ENCODE results near the gene ARHGEF1. TPM values are rescaled to one million over a fixed set of nuclear protein-coding genes. Genes with fewer than 3 reads are reported as not detected.
A peak's percentile ranks its signal among the peaks of the same experiment; 100 is the strongest.

ARHGEF1 gene
- total RNA-seq, 1 experiment from 2014 or later: 106 TPM

GRCh38 chr19:41939861-41940730, 57.1 kb downstream of the ARHGEF1 start:
- CTCF ChIA-PET: interaction anchor here (0.6 kb wide), 1 partner anchor 78 kb away, joined by 5 read pairs; no protein-coding TSS in a partner anchor
- DNase-seq (ENCODE audit: unreplicated experiment): no peak
- Mint-ChIP-seq H3K4me1 (ENCODE audit: insufficient read depth, unreplicated experiment) (peaks cover 15% of the 10 kb centered on the region), H3K9me3 (ENCODE audit: unreplicated experiment) (no peaks in the 10 kb centered on the region), H3K36me3 (ENCODE audit: insufficient read depth, unreplicated experiment) (peaks cover 5% of the 10 kb centered on the region), H3K27me3 (ENCODE audit: insufficient read depth, unreplicated experiment) (peaks cover 29% of the 10 kb centered on the region), H3K27ac (ENCODE audit: low read depth, unreplicated experiment) (no peak overlapping the region), H3K4me3 (ENCODE audit: unreplicated experiment) (no peak overlapping the region)
- no peak for TF ChIP-seq CTCF (IDR thresholded peaks at IDR 0.05; ENCODE audit: unreplicated experiment)
- POLR2A ChIA-PET: no interaction called here
- intact Hi-C loops (cut with micrococcal nuclease): no loop called here
- no TSS peak for BruUV-seq (replicated peaks)

GRCh38 chr19:41940731-41941409, 57.9 kb downstream of the ARHGEF1 start:
- POLR2A ChIA-PET: interaction anchor here (0.7 kb wide), 1 partner anchor 409 kb away, joined by 3 read pairs; no protein-coding TSS in a partner anchor
- CTCF ChIA-PET: interaction anchor here (0.6 to 0.9 kb wide), 2 partner anchors 11 to 94 kb away, joined by 3 to 6 read pairs; no protein-coding TSS in a partner anchor
- DNase-seq (ENCODE audit: unreplicated experiment): no peak
- intact Hi-C loops (cut with micrococcal nuclease): no loop called here
- H3K36me3 Mint-ChIP-seq (ENCODE audit: insufficient read depth, unreplicated experiment): no peaks in the 10 kb centered on the region
- H3K27me3 Mint-ChIP-seq (ENCODE audit: insufficient read depth, unreplicated experiment): peaks cover 21% of the 10 kb centered on the region
- peak overlapping the region; percentile 23 for H3K4me3 Mint-ChIP-seq (ENCODE audit: unreplicated experiment)
- no peak for TF ChIP-seq CTCF (IDR thresholded peaks at IDR 0.05; ENCODE audit: unreplicated experiment)
- BruUV-seq (replicated peaks): no TSS peak
- H3K4me1 Mint-ChIP-seq (ENCODE audit: insufficient read depth, unreplicated experiment): peaks cover 9% of the 10 kb centered on the region
- H3K27ac Mint-ChIP-seq (ENCODE audit: low read depth, unreplicated experiment): no peak overlapping the region
- no peaks in the 10 kb centered on the region for H3K9me3 Mint-ChIP-seq (ENCODE audit: unreplicated experiment)

DNA sequence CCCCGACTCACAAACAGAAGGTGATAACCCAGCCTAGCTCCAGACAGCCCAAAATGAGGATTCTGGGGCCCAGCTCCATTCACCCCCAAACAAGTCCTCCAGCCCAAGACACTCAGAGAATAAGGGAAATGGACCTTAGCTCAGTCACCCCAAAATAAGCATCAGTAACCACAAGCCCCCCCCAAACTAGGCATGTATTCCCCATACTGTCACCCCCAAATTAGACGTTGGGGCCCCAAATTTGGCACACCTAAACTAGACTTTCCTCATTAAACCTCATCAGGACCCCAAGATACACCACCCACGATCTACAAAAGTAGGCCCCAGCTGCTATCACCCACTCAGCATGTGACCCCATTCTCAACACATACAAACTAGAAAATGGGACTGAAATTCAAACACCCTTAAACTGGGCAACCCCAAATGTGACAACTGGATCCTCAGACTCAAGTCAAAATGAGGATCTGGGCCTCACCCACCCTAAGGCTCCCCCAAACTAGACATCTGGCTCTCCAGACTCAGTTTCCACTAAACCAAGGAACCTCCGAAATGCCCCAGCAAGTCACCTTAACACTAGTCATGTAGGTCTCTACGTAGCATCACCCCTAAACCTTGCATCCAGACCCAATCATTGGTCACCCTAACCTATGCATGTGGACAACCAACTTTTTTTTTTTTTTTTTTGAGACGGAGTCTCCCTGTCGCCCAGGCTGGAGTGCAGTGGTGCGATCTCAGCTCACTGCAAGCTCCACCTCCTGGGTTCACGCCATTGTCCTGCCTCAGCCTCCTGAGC, 58.6 kb downstream of the ARHGEF1 start:
- BruUV-seq (replicated peaks): no TSS peak
- H3K4me3 Mint-ChIP-seq (ENCODE audit: unreplicated experiment): peak overlapping the region; percentile 23
- DNase-seq (ENCODE audit: unreplicated experiment): no peak
- intact Hi-C loops (cut with micrococcal nuclease): no loop called here
- H3K4me1 Mint-ChIP-seq (ENCODE audit: insufficient read depth, unreplicated experiment): peaks cover 3% of the 10 kb centered on the region
- H3K9me3 Mint-ChIP-seq (ENCODE audit: unreplicated experiment): no peaks in the 10 kb centered on the region
- POLR2A ChIA-PET: interaction anchor here (0.7 kb wide), 1 partner anchor 410 kb away, joined by 3 read pairs; no protein-coding TSS in a partner anchor
- peaks cover 14% of the 10 kb centered on the region for H3K27me3 Mint-ChIP-seq (ENCODE audit: insufficient read depth, unreplicated experiment)
- TF ChIP-seq CTCF (IDR thresholded peaks at IDR 0.05; ENCODE audit: unreplicated experiment): no peak
- H3K27ac Mint-ChIP-seq (ENCODE audit: low read depth, unreplicated experiment): no peak overlapping the region
- CTCF ChIA-PET: interaction anchor here (0.6 to 0.9 kb wide), 2 partner anchors 10 to 93 kb away, joined by 3 to 6 read pairs; no protein-coding TSS in a partner anchor
- no peaks in the 10 kb centered on the region for H3K36me3 Mint-ChIP-seq (ENCODE audit: insufficient read depth, unreplicated experiment)

All from MCF 10A (cell line).